Loucy (cell line): ENCODE measurements around the gene FOXK2.

ENCODE experiments used
- H2AFZ ChIP-seq: fragments of 200-600 bp; sonication (generic); 2 replicates; pipeline ENCODE4 v1.6.0; 2016; ENCODE audit warnings: antibody characterized with exemption, mild to moderate bottlenecking, low read length, moderate library complexity
- H3F3A ChIP-seq: fragments of 200-600 bp; 2 replicates; pipeline ENCODE4 v1.6.0; 2016; ENCODE audit warnings: antibody characterized with exemption, low read depth, mild to moderate bottlenecking
- H3K27me3 ChIP-seq: fragments of 200-600 bp; sonication (generic); 2 replicates; pipeline ENCODE4 v1.6.1; 2014; ENCODE audit warnings: low read length, mild to moderate bottlenecking; ENCODE audit not compliant: insufficient read depth, poor library complexity, severe bottlenecking
- H3K36me3 ChIP-seq: fragments of 200-600 bp; sonication (generic); 2 replicates; pipeline ENCODE4 v1.6.1; 2016; ENCODE audit warnings: low read length; ENCODE audit not compliant: insufficient read depth
- H3K4me1 ChIP-seq: fragments of 200-600 bp; sonication (generic); 2 replicates; pipeline ENCODE4 v1.5.1; 2014; ENCODE audit warnings: low read length, mild to moderate bottlenecking; ENCODE audit not compliant: insufficient read depth, poor library complexity, severe bottlenecking
- H3K4me2 ChIP-seq: fragments of 200-600 bp; sonication (generic); 2 replicates; pipeline ENCODE4 v1.6.0; 2014; ENCODE audit warnings: antibody characterized with exemption, low read length, low read depth, mild to moderate bottlenecking; ENCODE audit not compliant: poor library complexity, severe bottlenecking
- H3K4me3 ChIP-seq: fragments of 200-600 bp; sonication (generic); 2 replicates; pipeline ENCODE4 v1.5.1; 2014; ENCODE audit warnings: low read length, mild to moderate bottlenecking, mixed read lengths; ENCODE audit not compliant: poor library complexity, severe bottlenecking
- H3K79me2 ChIP-seq: fragments of 200-600 bp; sonication (generic); 2 replicates; pipeline ENCODE4 v1.6.1; 2014; ENCODE audit warnings: low read length; ENCODE audit not compliant: insufficient read depth
- H3K9ac ChIP-seq: fragments of 200-600 bp; sonication (generic); 2 replicates; pipeline ENCODE4 v1.6.0; 2014; ENCODE audit warnings: mild to moderate bottlenecking, low read depth, low read length, moderate library complexity; ENCODE audit not compliant: poor library complexity, severe bottlenecking
- H3K9me2 ChIP-seq: fragments of 200-600 bp; sonication (generic); replicated peaks from 2 replicates; pipeline ENCODE4 v1.6.1; 2016; ENCODE audit warnings: low read depth, low read length, mixed read lengths
- H3K9me3 ChIP-seq: fragments of 200-600 bp; sonication (generic); 2 replicates; pipeline ENCODE4 v1.6.1; 2014; ENCODE audit warnings: mild to moderate bottlenecking, antibody characterized with exemption, low read length, low read depth; ENCODE audit not compliant: insufficient read depth
- H4K20me1 ChIP-seq: fragments of 200-600 bp; sonication (generic); 2 replicates; pipeline ENCODE4 v1.6.0; 2014; ENCODE audit warnings: antibody characterized with exemption, low read length, mild to moderate bottlenecking; ENCODE audit not compliant: insufficient read depth, poor library complexity, severe bottlenecking
- EZH2phosphoT487 ChIP-seq: fragments of 200-600 bp; IDR thresholded peaks from 2 replicates; pipeline ENCODE4 v1.6.1; 2018; ENCODE audit warnings: antibody characterized with exemption, mild to moderate bottlenecking, moderate library complexity, borderline replicate concordance
- TF ChIP-seq, protein P1 (sequence below): fragments of 200-600 bp; sonication (generic); conservative IDR thresholded peaks from 2 replicates; pipeline ENCODE4 v1.5.1; 2014; ENCODE audit warnings: mild to moderate bottlenecking, antibody characterized with exemption, low read length

The FOXK2 gene

DNA sequence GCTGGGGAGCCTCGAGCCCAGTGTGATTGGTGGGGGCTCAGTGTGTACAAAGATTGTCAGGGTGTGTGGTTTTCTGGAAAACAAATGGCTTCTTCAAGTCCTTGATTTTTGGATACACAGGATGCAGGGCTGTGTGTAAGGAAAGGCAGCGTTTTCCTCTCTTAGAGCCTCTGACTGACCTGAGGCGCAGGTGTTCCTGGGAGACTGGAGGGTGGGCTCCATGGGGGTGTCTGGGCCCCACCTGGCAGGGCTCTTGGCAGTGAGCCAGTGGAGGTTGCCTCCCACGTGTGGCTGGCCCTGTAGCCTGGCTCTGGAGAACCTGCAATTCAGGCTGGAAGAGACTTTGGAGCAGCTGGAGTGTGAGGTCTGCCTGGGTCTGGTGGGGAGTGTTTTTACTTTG lies 5.0 kb downstream of the FOXK2 start:
- Histone ChIP-seq H3K9ac (peak overlapping the region; percentile 80), H3K36me3 (no peaks in the 10 kb centered on the region), H4K20me1 (peaks cover 91% of the 10 kb centered on the region), H3K4me3 (peak overlapping the region; percentile 99), H3K79me2 (peaks cover 97% of the 10 kb centered on the region), H3F3A (peaks cover 4% of the 10 kb centered on the region; the same call in 1 of the 2 replicates), H3K4me1 (peaks cover 45% of the 10 kb centered on the region), H2AFZ (no peak overlapping the region), H3K27me3 (no peaks in the 10 kb centered on the region), H3K4me2 (peak overlapping the region; percentile 99), H3K9me2 (no peaks in the 10 kb centered on the region), H3K9me3 (no peaks in the 10 kb centered on the region)
- TF ChIP-seq, protein P1, sequence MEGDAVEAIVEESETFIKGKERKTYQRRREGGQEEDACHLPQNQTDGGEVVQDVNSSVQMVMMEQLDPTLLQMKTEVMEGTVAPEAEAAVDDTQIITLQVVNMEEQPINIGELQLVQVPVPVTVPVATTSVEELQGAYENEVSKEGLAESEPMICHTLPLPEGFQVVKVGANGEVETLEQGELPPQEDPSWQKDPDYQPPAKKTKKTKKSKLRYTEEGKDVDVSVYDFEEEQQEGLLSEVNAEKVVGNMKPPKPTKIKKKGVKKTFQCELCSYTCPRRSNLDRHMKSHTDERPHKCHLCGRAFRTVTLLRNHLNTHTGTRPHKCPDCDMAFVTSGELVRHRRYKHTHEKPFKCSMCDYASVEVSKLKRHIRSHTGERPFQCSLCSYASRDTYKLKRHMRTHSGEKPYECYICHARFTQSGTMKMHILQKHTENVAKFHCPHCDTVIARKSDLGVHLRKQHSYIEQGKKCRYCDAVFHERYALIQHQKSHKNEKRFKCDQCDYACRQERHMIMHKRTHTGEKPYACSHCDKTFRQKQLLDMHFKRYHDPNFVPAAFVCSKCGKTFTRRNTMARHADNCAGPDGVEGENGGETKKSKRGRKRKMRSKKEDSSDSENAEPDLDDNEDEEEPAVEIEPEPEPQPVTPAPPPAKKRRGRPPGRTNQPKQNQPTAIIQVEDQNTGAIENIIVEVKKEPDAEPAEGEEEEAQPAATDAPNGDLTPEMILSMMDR = no peak
- TF ChIP-seq EZH2phosphoT487 = no peak

DNA sequence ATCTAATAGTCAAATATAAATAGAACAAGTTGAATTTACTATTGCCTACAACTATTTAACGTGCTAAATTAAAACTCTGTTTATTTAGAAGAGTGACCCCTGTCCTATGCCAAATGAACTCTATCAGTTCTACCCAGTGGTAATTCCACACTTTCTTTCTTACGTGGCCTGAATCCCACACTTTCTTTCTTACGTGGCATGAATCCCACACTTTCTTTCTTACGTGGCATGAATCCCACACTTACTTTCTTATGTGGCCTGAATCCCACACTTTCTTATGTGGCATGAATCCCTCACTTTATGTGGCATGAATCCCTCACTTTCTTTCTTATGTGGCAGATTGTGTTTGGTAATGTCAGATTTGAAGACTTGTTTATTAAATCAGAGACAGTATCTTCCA lies 6.2 kb downstream of the FOXK2 start:
- Histone ChIP-seq H3K4me1 (peaks cover 46% of the 10 kb centered on the region), H4K20me1 (peaks cover 95% of the 10 kb centered on the region), H3K36me3 (no peaks in the 10 kb centered on the region), H3K9me3 (no peaks in the 10 kb centered on the region), H3K9me2 (no peaks in the 10 kb centered on the region), H3K4me3 (no peak overlapping the region), H2AFZ (no peak overlapping the region), H3K4me2 (peak overlapping the region; percentile 30), H3F3A (peaks cover 4% of the 10 kb centered on the region; the same call in 1 of the 2 replicates), H3K27me3 (no peaks in the 10 kb centered on the region), H3K79me2 (peaks cover 100% of the 10 kb centered on the region), H3K9ac (no peak overlapping the region)
- TF ChIP-seq, protein P1 = no peak
- no peak for TF ChIP-seq EZH2phosphoT487

DNA sequence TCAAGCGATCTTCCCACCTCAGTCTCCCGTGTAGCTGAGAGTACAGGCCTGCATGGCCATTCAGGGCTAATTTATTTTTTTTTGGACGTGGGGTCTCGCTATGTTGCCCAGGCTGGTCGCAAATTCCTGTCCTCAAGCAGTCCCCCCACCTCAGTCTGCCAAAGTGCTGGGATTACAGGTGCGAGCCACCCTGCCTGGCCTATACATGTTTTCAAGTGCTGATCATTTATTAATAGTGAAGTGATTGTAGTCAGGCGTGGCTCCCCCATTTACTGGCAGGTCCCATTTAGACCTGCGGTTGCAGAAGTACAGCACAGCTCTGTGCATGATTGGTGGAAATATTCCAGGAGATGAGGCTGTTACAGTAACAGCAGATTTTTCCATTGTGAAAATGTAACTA lies 8.4 kb downstream of the FOXK2 start:
- Histone ChIP-seq H3K79me2 (peaks cover 100% of the 10 kb centered on the region), H2AFZ (no peak overlapping the region), H3K4me2 (peak overlapping the region; percentile 33), H3K4me1 (peaks cover 37% of the 10 kb centered on the region), H3K27me3 (no peaks in the 10 kb centered on the region), H3K9me2 (no peaks in the 10 kb centered on the region), H3K36me3 (no peaks in the 10 kb centered on the region), H3K9ac (no peak overlapping the region), H3F3A (peaks cover 4% of the 10 kb centered on the region; the same call in 1 of the 2 replicates), H3K4me3 (no peak overlapping the region), H4K20me1 (peaks cover 90% of the 10 kb centered on the region), H3K9me3 (no peaks in the 10 kb centered on the region)
- TF ChIP-seq, protein P1 = no peak
- TF ChIP-seq EZH2phosphoT487 = no peak
